Kidney glomerular epithelial cell (primary cell): Measurements from ENCODE around the gene UBTD1.

Experiments
- DNase-seq: peaks from one replicate; lab custom pipeline; 2025; lab: John Stamatoyannopoulos, UW

The UBTD1 gene

DNA sequence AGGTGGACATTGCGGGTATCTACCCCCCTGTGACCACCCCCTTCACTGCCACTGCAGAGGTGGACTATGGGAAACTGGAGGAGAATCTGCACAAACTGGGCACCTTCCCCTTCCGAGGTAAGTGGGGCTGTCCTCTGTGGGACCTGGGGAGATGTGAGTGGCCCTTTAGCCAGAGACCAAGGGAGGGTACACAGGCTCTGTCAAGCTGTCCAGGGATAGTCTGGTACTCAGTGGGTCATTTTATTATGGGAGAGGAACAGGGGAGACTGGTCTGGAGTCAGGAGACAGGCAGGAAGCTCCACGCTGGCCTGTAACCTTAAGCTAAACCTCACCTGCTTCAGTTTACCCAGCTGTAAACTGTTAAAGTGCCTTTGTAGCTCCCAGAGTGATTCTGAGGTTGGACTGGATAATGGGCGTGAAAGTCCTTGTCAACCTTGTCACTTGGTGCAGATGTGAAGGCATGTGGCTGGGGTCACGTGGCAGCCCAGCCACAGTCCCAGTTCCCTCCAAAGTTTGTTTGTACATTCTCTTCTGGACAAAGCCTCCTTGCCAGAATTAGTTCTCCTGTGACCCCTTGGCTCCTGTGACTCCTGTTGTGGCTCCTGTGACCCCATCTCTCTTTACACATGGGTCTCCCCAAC lies 86.2 kb downstream of the UBTD1 start:
- DNase-seq: no peak

DNA sequence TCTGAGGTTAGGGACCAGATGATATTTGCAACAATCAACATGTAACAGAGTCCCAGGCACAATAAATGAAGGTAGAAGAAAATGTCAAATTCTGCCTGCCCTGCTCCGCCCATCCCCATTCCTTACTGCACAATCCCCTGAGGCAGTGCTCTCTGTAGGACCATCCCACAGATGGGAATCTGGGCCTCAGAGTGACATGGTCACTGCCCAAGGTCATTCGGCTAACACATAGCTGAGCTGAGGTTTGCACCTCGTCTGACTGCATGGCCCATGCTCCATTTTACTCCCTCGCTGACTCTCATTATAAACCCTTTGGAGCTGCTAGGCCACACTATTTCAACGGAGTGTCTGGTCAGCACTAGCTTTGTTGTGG lies 86.7 kb downstream of the UBTD1 start:
- DNase-seq: no peak

DNA sequence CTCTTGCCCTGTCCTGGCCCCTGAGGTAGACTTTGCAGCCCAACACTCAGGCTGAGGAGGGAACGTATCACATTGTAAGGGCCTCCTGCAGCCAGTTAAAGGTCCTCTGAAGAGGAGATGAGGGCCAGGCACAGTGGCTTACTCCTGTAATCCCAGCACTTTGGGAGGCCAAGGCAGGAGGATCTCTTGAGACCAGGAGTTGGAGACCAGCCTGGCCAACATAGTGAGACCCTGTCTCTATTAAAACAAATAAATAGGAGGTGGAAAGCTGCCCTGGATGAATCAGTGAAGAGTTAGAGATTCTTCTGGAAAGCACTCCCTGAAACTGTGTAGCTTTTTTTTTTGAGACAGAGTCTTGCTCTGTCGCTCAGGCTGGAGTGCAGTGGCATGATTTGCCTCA lies 88.5 kb downstream of the UBTD1 start:
- DNase-seq: no peak

DNA sequence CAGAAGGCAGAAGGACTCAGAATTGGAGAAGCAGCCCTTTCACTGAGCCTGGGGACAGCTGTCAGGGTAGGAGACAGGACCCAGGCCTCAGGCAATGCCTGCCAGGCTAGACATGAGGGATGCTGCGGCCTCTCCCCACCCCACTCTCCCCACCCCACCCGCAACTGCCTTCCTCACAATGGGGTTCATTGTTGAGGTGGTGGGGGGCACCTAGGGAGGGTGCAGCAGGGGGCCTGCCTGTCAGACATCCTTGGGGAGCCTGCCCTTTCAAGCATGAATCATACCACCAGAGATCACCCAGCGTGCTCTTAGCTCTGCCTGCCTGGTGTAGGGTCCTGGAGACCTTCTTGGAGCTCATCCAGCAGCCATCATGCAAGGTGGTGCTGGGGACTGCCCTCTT lies 90.8 kb downstream of the UBTD1 start, which contains the start of gene C10orf62:
C10orf62 (plus strand) TSS at position 243 of the 400 bp plus-strand sequence. CDS start 177 bp downstream, outside the sequence.
- no peak for DNase-seq

DNA sequence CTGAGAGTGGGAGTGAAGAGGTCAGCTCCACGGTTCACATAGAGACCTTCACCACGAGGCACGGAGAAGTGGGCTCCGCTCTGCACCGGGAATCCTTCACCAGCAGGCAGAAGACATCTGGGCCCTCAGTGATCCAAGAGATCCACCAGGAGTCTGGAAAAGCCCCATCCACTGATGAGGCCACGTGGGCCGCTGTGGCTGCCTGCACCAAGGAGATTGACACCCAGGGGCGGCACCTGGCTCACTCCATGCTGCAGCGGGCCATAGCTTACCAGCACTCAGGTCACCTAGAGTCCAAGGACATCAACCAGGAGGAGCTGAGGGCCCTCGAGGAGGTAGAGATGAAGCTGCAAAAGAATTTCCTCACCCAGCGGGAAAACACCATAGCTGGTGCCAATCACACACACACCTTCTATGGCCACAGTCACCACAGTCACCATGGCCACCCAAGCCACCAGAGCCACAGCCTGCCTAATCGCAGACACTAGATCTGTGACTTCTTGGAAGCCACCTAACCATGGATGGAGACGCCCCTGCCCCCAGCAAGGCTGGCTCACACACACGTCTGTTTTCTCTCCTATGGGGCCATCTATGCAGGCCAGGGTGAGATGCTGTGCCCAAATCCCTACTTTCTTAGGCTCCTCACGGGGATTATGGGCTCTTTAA lies 91.5 kb downstream of the UBTD1 start:
- no peak for DNase-seq

DNA sequence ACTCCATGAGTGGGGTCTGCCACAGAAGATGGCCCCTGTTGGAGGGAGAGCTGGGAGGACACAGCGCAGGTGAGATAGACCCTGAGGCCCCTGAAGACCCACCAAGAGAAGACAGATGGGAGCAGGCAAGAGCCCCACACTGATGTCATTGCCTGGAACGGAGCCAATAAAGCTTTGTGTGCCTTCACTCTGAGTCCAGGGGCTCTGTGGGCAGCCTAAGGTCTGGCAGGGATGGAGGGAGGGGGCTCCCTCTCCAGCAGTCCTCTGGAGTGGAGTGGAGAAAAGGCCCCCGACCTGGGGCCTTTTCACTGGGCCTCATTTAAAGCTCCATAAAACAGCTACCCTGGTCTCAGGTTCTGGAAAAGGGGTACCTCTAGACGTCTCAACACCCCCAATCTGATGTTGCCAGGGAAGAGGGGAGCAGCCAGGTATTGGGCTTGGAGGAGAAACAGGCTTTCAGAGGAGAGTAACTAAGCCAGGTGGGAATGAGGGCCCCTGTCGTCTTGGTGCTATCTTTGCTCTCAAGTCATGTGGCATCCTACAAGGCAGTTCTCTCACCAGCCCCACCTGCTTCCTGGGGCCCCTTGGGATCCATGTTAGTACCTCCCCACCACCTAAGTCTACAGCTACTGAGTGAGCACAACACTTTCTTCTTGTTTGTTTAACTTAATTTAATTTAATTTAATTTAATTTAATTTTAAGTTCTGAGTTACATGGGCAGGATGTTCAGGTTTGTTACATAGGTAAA lies 92.2 kb downstream of the UBTD1 start:
- no peak for DNase-seq

DNA sequence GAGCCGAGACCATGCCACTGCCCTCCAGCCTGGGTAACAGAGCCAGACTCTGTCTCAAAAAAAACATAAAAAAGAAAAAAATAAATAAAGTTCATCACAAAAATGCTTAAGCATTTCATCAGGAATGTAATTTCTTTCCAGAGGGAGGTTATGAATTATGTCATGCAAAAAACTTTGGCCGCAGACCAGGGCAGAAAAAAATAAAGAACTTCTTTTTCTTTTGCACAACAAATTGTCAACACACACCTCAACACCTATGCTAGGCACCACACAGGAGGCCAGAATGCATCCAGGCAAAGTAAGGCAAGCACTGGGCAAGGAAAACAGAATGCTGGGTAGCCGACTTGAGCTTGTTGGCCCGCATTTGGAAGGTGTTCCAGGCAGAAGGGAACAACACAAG lies 94.7 kb downstream of the UBTD1 start:
- no peak for DNase-seq

DNA sequence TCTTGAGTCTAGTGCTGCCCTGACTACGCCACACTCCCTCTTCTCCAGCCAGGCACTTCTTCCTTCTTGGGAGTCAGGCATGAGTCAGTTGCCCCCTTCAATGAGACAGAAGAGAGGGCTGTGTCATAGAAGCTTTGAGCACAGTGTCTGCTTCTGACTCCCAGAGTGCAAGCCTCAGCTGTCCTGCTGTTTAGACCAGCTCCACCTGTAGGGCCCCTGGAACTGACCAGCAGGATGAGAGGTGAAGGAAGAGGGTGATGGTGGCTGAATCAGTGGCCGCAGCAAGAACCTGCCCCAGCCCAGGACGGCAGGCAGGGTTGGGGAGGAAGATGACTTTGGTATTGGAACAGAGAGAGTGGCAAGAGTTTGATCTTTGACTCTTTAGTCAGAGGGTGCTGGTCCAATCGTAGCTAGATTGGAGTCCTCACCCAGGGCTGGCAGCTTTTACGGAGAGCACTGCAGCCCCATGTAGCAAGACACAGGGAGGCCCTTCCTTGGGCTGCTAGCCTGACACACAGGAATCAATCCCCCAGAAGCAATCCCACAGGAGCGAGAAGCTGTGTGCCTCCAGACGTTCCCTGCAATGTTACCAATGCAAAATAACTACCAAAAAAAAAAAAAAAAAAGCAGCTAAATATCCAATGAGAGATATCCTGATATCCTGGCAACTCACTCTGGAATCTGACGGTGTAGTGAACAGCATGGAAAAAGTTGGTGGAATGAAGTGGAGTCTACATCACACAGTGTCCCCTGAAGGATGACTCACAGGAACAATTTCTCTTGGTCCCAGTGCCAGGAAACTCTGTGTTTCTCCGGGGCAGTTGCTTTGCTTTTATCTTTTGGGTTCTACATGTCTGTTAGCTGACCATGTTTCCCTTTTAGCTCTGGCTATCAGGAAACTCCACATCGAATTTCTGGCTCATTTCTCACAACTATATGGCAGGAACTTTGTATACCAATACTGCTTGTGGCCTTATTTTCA lies 97.7 kb downstream of the UBTD1 start:
- peak; percentile 83 for DNase-seq

DNA sequence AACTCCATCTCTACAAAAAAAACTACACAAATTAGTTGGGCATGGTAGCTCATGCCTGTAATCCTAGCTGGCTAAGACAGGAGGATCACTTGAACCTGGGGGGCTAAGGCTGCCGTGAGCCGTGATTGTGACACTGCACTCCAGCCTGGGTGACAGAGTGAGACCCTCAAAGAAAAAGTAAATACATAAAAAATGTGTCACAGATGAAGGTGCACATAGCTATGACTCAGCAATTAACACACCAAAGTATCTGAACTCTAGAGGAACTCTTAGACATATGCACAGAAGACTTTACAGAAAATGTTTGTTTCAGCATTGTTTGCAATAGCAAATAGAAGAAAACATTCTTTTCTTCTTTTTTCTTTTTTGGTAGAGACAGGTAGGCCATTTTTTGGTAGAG lies 99.1 kb downstream of the UBTD1 start:
- DNase-seq: no peak

DNA sequence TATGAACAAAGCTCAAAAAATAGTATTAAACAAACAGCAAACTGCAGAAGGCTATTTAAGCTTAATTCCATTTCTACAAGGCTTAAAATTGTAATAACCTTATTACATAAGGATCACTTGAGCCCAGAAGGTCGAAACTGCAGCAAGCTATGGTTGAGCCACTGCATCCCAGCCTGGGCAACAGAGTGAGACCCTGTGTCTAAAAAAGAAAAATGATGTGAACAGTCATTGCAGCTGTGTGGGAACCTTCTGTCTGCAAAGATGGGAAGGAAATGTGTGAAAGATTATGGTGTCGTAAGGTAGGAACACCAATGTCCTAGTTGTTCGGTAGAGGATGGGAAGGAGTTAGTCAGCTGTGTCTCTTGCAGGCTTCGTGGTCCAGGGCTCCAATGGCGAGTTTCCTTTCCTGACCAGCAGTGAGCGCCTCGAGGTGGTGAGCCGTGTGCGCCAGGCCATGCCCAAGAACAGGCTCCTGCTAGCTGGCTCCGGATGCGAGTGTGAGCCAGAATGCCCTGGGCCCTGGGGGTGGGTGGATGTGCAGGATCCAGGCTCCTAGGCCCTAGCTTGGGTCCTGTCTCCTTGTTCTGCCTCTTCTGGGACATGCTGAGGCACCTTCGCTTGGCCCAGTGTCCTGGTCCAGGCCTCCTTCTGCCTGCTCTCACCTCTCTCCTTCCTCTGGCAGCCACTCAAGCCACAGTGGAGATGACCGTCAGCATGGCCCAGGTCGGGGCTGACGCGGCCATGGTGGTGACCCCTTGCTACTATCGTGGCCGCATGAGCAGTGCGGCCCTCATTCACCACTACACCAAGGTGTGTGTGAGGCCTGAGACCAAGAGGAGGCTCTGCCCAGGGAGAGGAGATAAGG lies 99.9 kb downstream of the UBTD1 start:
- DNase-seq: no peak

DNA sequence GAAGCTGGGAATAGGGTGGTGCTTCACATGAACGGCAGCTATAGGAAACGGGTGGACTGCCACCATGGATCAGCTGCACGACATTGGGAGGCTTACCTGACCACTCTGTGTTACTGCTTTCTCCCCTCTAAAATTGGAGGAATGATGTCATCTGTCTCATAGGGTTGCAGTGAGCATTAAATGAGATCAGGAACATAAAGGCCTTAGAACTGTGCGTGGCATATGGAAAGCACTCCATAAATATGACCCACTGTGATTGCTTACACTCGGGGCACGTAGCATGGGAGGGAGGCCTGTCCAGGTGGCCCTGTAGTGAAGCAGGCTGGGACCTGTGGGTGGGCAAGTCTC lies 100.5 kb downstream of the UBTD1 start:
- DNase-seq: no peak

DNA sequence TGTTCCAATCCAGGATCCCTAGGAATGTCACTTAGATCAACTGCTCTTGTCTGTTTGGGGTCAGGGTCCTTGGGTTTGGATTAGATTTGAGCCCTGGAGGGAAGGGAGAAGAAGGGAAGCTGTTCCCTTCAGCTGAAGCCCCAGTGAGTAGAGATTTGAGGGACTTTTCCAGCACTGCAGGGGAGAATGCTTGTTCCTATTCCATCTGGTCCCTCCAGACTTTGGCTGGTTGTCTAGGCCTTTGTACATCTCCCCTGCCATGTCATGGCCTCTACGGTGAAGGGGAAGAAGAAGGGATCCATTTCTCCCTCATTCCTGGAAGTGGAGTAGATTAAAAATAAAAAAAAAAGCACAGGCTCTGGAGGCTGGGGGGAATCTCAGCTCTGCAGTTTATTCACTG lies 101.9 kb downstream of the UBTD1 start:
- DNase-seq: no peak

DNA sequence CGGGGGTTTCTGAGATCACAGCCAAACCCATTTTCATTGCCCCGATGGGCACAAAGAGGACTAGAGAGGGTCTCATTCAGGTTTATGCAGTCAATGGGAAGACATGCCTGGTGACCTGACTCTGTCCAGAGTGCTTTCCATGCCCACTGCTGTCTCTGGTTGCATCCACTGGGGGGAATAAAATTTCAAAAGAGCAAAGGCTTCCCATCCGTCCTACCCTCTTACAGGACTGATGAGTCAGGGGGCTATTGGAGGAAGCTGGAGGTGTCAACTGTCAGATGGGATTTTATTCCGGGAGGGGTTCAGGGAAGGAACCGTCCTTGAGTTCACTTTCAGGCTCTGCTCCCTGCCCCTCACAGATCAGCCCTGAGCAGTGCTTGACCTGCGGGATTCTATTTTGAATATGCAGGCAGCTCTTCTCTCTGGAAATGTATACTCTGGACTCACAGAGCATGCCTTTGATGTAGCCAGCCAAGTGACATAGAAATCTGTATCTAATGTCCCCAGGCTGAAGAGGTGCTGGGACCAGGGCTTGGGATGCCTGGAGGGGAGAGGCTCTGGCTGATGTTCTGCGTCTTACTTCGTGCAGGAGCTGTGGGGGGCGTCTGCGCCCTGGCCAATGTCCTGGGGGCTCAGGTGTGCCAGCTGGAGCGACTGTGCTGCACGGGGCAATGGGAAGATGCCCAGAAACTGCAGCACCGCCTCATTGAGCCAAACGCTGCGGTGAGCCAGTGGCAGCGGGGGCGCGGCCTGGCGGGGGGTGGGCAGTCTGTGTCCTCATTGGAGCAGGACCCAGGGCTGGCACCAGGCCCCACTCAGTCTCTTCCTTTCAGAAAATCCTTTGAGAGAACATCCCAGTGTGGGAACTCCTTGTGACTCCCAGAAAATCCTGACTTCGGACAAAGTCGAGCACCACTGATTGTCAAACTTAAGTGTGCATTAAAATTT lies 102.8 kb downstream of the UBTD1 start:
- DNase-seq: no peak

DNA sequence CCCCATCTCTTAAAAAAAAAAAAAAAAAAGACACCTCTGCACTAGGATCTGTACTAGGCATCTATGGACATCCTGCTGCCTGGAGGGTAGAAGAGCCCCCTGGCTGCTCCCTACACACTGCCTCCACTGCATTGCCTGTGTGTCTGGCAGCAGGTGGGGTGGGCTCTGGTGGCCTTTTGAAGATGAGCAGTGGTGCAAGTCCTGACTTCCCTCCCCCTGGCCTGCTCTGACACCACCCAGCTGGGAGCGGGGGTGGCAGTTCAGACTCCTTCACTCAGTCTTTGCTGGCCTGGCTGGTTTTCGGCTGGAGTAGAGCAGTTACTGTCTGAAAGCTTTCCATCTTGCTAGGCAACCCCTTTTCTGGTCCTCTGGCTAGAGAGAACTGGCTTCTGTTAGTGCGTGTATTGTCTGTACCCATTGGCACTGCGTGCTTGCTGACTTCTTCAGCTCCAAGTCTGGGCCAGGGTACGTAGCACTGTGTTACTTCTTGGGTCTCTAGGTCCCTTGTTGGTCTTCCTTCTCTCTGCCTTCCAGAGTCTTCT lies 108.4 kb downstream of the UBTD1 start:
- no peak for DNase-seq

DNA sequence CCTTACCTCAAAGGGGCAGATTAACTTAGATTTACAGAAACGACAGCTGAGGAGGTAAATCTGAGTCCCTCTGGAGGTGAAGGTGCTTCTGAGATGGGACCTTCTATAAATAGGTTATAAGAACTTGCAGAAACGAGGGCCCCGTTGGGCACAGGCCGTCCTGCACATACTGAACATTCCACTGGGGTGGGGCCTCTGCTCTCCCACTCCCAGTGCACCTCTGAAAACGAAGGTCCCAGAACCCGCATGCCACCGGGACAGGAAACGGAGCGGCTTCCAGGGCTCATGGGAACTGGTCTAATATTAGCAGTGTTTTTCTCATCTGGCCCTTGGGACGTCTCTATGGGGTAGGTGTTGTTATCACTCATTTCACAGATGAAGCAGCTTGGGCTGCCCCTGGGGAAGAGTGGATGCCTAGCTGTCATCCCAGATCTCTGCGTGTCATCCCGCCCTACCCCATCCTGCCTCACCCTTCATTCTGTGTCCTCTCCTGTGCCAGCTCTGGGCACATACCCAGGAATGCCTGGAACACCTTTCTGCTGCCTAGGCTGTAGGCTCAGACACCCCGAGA lies 110.4 kb downstream of the UBTD1 start:
- no peak for DNase-seq

DNA sequence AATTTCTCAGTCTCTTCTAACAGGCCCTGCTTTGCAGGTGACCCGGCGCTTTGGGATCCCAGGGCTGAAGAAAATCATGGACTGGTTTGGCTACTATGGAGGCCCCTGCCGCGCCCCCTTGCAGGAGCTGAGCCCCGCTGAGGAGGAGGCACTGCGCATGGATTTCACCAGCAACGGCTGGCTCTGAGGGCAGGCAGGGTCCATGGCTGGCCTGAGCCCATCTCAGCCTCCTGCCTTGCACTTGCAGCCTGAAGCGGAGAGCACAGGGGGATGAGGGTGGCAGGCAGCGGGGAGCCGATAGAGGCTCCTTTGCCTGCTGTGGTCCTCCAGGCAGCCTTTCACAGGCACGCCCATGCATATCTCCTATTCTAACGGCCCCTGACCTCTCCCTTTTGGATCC lies 112.7 kb downstream of the UBTD1 start:
- no peak for DNase-seq

DNA sequence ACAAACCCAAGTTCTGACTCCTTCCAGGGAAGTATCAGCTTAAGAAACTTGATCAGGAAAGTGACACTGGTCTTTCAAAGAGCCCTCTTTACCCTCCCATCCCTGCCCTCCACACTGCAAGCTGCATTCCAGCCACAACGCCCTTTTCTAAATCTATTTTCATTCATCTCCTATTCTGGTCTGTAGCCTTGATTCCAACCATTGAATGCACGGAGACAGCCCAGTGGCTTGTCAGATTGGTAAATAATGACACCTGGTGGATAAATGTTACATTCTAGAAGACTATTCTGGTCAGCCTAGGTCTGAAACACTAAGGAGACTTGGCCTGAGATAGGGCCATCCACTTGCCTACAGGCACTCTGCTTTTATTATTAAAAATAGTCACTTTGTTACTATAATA lies 113.7 kb downstream of the UBTD1 start:
- peak; percentile 63 for DNase-seq

DNA sequence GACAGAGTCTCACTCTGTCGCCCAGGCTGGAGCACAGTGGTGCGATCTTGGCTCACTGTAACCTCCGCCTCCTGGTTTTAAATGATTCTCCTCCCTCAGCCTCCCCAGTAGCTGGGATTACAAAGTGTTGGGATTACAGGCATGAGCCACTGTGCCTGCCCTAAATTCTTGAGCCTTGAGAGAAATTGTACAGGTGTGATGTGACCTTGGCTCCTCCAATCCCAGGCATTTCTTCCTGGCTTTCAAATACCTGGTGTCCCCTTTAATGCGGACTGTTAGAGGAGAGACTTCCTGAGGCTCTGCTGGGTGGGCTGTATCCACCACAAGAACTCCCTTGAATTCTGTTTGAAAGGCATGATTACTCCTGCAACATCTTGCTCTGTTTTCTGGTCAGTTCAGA lies 119.6 kb downstream of the UBTD1 start:
- DNase-seq: no peak

DNA sequence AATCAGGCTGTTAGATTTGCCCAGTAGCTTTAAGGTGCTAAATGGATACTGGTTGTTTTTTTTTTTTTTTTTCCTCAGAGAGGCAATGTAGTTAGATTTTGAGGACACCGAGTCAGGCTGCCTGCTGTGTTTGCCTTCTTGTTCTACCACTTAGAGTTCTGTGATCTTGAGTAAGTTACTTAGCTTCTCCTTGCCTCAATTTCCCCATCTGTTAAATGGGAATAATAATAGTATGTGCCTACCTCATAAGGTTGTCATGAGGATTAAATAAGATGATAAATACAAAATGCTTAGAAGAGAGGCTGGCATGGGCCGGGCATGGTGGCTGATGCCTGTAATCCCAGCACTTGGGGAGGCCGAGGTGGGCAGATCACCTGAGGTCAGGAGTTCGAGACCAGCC lies 120.0 kb downstream of the UBTD1 start:
- no peak for DNase-seq
